NCI-H526 (cell line): ENCODE measurements around the gene TMED8.
"Not testable (repeated sequence)": the region's sequence is repeated elsewhere in the genome, so short reads cannot be mapped to it uniquely, and the experiment has no call there.

ENCODE experiments used
- DNase-seq, 2 experiments: peaks; one replicate each; lab custom pipeline; 2025; lab: John Stamatoyannopoulos, UW

The TMED8 gene

DNA sequence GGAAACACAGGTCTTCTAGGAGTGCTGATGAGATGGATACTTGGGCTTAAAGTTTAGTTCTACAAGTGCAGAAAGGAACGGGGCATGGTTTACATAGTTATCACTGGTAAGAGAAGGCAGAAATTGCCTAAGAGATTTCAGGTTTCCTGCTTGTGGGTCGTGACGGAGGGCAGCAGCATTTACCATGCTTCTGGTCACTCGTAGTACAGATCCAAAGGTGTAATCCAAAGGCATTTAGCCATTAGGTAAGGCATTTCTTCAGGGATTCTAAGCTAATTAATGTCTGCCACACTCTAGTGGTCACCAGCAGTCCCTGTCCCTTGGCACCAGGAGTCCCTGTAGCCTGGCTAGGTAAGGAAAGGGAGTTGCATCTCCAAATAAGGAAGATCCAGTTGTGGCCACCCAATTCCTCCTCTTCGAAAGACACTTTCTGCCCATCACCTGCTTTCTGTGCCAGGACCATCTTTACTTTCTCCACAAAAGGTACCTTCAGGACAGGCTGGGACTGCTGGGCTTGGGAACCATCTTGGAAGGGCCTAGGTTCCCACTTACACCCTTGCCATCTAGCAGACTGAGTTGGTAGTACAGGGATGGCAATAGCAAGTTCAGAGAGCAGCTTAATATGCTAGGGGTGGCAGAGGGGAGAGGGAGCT is 54.5 kb downstream of the TMED8 start:
- no peak for DNase-seq

DNA sequence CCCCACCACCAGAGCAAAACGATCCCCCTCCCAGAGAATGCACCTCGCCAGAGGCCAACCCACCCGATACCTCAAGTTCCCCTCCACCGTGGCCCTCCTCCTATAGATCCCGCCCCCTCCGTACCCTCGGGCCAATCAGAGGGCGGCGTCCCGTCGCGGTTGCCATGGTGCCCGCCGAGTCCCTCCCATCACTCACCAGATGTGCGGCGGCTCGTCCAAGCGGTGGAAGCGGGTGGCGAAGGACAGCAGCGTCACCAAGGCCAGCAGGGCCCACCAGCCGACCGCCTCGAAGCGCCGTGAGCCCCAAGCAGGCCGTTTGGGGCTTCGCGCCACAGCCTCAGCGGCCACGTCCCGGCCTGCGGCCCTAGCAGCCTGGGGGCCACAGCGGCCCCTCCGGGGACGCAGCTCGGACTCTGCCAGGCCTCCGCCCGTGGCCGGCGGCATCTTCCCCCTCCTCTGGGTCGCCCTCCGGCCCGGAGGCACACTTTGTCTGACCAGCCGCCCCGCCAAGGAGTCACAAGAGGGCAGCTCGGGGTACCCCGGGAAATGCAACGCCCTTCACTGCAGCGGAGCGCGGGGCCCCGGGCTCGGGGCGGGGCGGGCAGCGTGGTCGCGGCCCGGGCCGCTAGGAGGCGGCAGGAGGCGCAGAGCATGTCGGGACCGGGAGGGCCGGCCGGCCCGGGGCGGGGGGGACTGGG is 56.5 kb downstream of the TMED8 start, which contains the start of gene POMT2:
POMT2 (minus strand) TSS at position 646 of the 698 bp plus-strand sequence; CDS start at position 444, 202 bp downstream.
- DNase-seq, result peak; percentile 82 to 95

DNA sequence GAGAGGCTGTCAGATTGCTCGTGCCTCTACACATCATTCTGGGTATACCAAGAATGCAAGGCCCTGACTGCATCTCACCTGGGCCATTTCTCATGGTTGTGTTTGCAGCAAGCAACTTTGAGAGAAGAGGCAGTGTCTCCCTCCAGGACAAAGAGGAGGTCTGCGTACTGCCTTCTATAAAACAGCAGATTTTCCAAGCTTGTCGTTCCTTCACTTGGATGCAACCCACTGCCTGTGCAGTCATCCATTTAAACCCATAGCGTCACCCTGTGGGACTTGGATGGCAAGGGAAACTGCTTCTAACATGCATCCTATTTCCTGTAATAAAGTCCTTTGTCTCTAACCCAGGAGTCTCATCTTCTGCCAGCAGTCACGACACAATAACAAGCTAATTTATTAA is 57.5 kb downstream of the TMED8 start:
- DNase-seq, result peak in 1 of 2 experiments; percentile 21

DNA sequence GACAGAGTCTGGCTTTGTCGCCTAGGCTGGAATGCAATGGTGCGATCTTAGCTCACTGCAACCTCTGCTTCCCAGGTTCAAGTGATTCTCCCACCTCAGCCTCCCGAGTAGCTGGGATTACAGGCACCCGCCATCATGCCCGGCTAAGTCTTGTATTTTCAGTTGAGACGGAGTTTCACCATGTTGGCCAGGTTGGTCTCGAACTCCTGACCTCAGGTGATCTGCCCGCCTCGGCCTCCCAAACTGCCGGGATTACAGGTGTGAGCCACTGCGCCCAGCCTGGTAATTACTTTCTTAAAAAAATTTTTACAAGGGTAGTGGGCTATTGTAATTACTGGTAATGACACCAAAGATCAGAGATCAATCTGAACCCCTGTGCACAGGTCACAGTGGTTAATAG is 58.1 kb downstream of the TMED8 start:
- not testable (repeated sequence) for DNase-seq

DNA sequence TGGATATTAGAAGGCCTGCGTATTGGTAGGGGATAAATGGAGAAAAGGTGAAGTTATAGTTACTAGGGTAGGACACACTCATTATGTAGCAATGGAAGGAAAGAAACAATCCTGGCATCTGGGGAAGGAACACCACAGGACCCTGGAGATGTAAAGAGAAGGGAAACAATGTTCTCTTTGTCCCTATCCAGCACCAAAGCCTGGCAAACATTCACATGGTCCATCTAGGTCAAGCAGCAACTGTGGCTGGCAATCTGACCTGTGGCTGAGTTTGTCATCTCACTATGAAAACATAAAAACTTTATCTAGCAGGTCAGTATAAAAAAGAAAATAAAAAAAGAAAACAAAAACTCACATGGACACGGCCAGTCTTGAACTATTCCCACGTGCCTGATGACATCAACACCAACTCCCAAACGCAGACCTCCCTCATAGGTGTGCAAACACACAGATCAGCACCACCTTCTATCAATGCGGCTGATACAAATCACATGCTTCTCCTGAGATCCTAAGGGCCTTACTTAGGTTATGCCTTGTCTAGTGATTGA is 58.8 kb downstream of the TMED8 start:
- DNase-seq, result no peak

DNA sequence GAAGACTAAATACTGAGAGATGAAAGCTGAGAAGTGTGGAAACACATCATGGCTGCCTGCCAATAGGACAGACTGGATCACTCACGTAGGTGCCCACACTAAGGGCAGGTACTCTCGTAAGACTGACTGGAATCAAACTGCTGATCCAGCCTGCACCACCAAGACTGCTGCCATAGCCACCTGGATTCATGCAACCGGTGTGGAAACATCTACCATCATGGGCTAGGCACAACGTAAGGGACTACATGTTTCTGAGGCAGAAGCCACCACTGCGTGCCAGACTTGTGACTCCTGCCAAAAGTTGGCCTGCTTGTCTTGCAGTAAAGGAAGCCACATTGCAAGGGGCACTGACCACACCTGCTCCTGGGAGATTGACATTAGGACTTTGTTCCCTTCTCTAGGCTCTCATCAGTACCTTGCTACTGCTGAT is 60.0 kb downstream of the TMED8 start:
- DNase-seq, result no peak

DNA sequence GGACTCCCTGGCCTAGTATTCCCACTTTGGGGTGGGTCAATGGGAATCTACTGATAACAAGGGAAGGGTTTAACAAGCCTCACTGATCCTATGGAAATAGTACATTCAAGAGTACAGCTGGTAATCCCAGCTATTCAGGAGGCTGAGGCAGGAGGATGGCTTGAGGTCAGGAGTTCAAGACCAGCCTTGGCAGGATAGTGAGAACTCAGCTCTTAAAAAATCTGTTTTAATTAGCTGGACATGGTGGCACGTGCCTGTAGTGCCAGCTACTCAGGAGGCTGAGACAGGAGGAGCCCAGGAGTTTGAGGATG is 60.7 kb downstream of the TMED8 start:
- no peak for DNase-seq

DNA sequence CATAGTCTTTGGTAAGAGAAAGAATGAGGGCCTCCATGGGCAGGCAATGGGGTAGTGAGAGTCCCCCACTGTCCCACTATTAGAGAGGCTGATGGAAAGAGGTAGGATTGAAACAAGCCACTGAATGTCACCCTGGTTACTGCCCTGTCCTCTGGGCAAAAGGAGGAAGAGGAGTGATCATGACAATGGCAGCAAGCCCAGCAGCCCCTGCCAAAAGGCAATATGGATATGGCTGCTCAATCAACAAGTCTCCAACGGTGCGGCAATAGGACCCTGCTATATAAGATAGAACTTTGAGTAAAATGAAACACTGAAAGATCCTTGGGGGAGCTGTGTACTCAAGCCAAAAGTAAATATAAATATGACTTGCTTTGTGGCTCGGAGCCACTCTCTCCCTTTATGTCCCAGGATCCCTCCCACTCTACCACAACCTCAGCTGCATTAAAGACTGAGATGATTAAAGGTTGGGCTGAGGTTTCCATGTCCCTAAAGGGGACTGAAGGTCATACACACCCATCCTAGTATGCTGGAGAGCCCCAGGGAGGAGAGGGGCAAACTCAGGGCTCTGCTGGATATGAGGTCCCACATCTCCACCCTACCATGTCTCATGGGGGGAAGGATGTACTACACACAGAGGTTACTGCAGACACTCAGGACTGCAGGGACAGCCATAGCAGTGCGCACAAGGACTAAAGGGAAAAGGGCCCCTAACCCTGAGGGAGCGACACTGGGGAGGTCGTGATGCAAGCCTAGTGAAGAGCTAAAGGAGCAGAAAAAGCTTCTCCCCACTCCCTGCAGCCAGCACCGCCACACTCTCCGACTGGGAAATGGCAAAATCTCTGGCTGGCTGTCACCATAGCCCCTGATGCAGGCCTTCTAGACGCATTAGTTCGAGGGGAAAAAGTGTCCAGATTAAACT is 62.1 kb downstream of the TMED8 start:
- no peak for DNase-seq

DNA sequence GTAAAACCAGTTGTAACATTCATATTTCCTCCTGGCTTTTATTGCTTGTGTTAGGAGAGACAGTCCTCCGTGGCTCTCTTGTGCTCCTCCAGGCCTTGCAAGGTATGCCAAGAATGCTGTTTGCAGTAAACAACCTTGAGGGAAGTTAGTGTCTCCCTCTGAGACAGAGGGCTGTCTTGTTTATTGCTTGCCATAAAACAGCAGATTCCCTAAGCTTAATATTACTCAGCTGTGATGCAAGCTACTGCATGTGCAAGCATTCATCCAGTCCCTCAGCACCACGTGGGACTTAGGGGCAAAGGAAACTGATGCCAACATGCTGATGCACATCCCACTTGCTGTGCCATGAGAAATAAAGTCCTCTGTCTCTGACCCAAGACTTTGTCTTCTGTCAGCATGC is 62.9 kb downstream of the TMED8 start:
- no peak for DNase-seq

DNA sequence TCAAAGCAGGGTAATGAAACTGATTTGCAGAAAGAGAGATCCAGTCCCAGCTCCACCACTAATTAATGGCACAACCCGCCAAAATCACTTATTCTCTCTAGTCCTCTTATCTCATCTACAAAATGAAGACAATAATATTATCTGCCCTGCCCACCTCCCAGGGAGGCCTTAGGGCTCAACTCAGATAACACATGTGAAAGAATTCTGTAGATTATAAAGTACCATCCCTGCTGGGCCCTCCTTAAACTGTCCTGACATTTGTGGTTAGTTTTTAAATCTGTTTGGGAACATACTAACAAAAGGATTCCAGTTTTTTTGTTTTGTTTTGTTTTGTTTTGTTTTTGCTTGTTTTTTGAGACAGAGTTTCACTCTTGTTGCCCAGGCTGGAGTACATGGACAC is 63.5 kb downstream of the TMED8 start:
- no peak for DNase-seq

DNA sequence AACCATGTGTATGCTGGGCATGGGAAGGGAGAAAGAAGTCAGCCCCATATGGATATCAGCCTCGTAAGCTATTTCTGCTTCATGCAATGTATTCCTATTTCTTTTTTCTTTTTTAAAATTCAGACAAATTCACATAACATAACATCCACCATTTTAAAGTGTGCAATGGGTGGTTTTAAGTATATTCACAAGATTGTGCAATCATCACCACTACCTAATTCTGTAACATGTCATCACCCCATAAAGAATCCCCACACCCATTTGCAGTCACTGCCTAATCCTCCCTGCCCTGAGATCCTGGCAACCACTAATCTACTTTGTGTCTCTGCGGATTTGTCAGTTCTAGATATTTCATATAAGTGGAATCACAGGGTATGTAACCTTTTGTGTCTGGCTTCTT is 65.7 kb downstream of the TMED8 start:
- DNase-seq, result no peak

DNA sequence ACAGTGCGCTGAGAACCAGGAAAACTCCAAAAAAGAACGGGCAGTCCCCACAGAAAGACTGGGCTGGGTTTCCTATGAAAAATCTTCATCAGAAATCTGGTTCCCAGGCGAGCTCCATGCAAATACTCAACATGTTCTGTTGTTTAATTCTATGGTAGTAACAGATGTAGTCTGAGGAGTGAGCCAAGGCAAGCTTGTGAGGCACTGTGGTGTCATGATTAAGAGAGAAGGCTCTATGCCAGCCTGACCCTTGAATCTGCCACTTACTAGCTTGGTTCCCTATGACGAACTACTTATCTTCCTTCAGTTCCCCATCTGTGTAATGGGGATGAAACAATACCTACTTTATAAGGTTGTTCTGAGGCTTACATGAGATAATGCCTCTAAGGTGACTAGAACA is 66.9 kb downstream of the TMED8 start:
- DNase-seq, result no peak

DNA sequence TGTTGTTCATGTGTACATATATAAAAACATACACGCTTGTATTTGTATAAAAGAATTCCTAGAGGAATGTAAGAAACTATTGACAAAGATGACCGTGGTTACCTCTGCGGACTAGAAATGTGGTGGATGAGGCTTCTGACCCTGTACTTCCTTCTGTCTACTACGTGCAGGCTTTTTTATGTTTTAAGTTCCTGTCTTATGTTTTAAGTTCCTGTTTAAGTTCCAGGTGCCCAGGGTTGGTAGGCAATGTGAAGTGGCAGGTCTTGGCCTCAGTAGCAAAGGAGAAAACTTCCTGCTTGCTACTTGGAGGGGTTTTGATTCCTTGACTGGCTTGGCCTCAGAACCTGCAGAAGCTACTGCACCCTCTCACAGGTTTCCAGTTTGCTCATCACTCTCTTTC is 67.8 kb downstream of the TMED8 start:
- no peak for DNase-seq

DNA sequence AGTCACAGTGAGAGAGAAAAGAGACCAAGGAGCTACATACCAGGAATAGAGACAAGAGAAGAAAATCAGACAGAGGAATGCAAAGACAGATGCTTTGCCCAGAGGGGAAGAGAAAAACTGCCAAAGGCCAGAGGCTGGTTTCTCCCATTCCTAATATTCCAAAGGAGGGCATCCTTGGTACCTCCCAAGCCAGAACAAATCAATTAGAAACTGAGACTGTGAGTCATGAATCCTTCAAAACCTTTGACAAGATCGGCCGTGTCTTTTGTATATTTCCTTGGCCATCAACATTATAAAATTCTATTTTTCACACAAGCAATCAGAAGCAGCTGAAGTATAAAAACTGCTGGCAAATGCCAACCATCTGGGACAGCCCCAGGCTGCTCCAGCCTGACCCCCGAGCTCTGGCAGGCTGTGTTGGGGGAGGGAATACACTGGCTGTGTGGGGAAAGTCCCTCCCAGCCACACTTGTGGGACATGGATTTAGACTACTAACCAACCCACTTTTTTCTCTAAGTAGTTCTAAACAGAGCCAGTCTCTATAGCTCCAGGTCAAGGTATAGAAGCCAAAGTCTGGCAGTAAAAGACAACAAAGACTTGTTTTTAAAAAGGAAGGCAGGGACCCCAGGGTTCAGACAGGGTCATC is 69.9 kb downstream of the TMED8 start:
- no peak for DNase-seq

DNA sequence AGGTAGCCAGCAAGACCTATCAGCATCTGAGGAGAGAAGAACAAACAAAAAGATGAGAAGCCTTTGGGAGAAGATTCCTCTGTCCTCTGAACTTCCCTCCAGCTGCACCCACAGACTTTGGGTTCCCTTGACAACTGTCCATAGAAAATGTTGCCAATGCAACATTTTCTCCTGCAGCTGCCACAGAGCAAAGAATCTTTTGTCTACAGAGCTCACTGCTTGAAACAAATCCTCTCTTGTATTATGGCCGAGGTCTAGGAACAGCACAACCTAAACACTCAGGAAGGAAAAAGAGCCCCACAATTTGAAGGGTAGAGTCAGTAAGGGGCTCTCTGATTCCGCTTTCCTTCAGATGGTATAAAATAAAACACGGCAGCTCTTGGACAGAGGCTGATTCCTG is 70.5 kb downstream of the TMED8 start:
- DNase-seq, result no peak

DNA sequence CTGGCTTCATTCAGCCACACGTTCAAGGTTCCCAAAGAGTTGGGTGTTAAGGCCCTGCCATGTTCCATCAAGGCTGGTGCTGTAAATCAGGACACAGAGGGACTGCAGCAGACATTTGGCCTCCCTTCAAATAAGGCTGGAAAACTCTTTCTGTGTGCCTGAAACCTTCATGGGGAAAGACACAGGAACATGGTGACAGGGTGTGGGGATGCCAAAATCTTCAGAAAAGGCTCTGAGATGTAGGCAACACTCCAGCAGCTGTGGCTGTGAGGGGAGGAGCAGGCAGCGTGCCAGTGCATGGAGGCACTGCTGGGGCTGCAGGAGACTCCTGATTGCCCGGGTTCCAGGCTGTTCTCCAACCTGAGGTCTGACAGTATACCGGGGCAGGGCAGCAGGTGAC is 71.2 kb downstream of the TMED8 start:
- DNase-seq, result no peak

DNA sequence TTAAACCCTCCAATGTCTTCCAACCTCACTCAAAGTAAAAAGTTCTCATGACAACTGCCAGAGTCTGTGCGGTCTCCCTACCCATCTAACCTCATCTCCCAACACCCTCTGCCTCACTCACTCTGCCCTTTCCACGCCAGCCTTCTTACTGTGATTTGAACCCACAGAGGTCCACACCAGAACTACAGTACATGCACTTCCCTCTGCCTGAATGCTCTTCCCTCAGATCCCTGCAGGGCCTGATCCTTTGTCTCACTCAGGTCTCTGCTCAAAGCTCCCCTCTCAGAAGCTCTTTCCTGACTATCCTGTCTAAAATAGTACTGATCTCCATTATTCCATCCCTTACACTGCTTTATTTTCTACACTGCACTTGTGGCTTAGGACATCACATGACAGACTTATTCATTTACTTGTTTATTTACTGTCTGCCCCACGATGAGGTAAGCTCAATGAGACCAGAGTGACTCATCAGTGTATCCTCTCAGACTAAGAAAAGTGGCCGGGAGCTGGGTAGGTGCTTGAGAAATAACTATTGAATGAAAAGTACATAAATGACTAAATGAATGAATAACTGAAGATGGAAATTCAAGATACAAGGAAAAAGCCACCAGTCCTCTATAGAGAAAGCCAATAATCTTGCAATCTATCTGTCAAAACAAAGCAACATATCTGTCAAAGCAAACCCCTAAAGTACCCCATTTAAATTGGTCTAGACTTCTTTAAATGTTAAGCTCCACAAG is 73.3 kb downstream of the TMED8 start:
- DNase-seq, result no peak

DNA sequence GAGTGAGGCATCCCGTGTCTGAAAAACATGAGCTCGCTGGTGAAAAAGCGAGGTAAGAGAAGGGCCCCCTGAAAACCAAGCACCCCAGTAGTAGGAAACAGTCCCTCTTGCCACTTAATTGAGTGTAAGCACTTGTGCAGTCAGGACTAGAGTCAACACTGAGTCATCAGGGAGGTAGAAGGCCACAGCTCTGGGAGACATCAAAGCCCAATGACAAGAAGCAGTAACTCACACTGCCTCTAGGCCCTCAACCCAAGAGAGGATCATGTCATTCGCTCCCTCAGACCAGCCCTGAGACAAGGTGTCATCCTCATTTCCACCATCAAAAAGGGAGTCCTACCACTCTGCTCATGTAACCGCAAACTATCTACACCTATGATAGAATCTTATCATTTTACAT is 74.0 kb downstream of the TMED8 start:
- no peak for DNase-seq

DNA sequence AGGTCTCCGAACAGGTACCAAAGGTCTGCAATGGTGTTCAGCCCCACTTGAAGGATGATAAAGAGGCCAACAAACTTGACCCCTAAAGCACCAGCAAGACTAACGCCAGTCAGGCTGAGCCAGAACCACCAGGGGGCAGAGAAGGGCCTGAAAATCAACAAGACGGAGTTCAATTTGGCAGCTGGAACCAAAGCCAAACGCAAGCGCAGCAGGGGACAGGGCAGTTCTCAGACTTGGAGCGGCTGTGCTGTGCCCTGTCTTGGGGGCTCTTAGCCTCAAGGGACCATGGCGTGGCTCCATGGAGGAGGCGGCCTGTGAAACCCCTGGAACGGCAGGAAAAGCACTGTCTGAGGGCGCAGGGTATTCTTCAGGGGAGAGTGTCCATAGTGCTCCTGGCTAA is 75.8 kb downstream of the TMED8 start:
- DNase-seq, result peak; percentile 39 to 80

DNA sequence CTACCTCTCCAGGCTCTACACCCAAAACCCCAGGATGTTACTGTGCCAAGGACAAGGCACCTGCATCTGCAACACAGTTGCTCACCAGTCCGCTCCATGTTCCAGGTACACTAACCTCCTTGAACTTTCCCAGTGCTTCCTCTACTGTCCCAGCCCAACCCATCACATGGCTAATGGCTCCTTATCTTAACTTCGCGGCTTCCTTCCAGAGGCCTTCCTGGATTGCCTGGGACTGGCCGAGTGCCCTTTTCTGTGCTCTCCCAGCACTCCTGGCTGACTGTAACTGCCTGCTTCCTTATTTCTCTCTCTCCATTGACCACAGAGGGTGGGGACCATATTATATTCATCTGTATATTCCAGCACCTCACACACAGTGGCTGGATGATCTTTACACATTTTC is 77.1 kb downstream of the TMED8 start:
- no peak for DNase-seq

DNA sequence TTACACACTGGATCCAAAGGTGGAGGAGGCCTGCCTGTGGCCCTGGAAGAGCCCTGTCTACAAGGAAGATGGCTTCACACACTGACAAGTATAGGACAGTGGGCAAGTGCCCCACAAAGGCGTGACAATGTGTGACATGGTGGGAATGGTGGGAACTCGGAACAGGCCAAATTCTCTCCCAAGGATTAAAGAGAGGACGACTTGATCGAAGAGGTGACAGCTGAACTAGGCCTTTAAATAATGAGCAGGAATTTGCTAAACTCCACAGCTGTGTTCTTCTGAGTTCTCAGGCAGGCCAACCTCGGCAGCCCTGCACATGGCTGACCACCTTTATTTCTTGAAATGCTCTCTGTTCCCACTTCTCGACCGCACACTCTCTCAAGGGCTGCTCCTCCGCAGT is 80.0 kb downstream of the TMED8 start:
- DNase-seq, result no peak
